KBM-7 (cell line): ENCODE measurements around the gene PARD3.
A peak's percentile ranks its signal among the peaks of the same experiment; 100 is the strongest.
"Not testable (repeated sequence)": the region's sequence is repeated elsewhere in the genome, so short reads cannot be mapped to it uniquely, and the experiment has no call there.

ENCODE experiments used
- DNase-seq: peaks from one replicate; pipeline ENCODE4 v3.0.0-alpha.2; 2015
- in situ Hi-C: fragments of 300-500 bp; cut with MboI; formaldehyde crosslinking; loops from 2 replicates; pipeline ENCODE4 v1.14.3; 2020; ENCODE audit warnings: low sequenced_read_pairs, low pct_unique_long_range_greater_than_20kb, mixed read lengths

Gene PARD3

GRCh38 chr10:34808336-34808735, 6.8 kb downstream of the PARD3 start:
- in situ Hi-C loops = no loop called here
- DNase-seq = no peak

DNA sequence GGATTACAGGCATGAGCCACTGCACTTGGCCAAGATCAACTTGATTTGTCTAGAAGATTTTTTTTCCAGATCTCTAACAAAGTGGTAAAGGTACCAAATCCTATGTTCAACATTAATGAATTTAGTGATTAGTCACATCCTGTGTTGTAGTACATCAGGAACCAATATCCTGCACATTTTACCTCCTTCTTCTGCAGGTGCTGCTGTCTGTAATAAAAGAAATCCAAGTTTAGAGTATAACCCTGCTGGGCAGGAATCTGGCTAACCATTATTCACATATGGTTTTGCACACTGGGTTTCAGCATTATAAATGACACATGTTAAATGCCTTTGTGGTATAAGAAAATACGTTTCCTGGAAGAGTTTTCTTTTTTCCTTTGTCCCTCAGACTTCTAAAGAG, 10.8 kb downstream of the PARD3 start:
- DNase-seq = no peak
- in situ Hi-C loops = no loop called here

- in situ Hi-C loops = no loop called here
- DNase-seq = no peak
These were observed 12.4 kb downstream of the PARD3 start for GRCh38 chr10:34802692-34803091.

- in situ Hi-C loops = no loop called here
- no peak for DNase-seq
These were observed 13.9 kb downstream of the PARD3 start for GRCh38 chr10:34801097-34801733.

GRCh38 chr10:34800624-34801023, 14.5 kb downstream of the PARD3 start:
- in situ Hi-C loops = no loop called here
- DNase-seq = no peak

GRCh38 chr10:34798654-34799053, 16.4 kb downstream of the PARD3 start:
- DNase-seq = no peak
- in situ Hi-C loops = no loop called here

- DNase-seq = no peak
- in situ Hi-C loops = no loop called here
These were observed 17.9 kb downstream of the PARD3 start for GRCh38 chr10:34797155-34797554.

- no peak for DNase-seq
- in situ Hi-C loops = no loop called here
These were observed 19.0 kb downstream of the PARD3 start for GRCh38 chr10:34796133-34796532.

DNA sequence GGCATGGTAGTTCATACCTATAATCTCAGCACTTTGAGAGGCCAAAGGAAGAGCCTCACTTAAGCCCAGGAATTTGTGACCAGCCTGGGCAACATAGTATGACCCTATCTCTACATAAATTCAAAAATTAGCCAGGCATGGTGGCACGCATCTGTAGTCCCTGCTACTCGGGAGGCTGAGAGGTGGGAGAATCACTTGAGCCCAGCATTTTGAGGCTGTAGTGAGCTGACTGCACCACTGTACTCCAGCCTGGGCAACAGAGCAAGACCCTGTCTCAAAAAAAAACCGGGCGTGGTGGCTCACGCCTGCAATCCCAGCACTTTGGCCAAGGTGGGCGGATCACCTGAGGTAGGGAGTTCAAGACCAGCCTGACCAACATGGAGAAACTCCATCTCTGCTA, 19.8 kb downstream of the PARD3 start:
- DNase-seq = no peak
- in situ Hi-C loops = no loop called here

DNA sequence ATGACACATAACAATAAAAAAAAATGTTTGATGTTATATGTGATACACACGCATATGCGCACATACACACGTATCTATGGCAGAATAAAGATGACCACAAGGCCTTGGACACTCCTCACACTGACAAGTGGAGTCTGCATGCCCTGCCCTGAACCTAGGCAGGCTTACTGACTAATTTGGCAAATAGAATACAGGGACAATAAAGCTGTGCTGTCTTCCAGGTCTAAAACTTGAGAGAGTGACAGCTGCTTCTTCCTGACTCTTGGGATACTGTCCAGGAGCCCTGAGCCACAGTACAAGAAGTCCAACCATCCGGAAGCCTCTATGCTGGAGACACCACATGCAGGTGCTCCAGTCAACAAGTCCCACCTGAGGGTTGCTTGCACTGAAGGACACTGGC, 20.3 kb downstream of the PARD3 start:
- no peak for DNase-seq
- in situ Hi-C loops = no loop called here

- in situ Hi-C loops, DNase-seq: not testable (repeated sequence)
These were observed 21.5 kb downstream of the PARD3 start for GRCh38 chr10:34793581-34793980.

DNA sequence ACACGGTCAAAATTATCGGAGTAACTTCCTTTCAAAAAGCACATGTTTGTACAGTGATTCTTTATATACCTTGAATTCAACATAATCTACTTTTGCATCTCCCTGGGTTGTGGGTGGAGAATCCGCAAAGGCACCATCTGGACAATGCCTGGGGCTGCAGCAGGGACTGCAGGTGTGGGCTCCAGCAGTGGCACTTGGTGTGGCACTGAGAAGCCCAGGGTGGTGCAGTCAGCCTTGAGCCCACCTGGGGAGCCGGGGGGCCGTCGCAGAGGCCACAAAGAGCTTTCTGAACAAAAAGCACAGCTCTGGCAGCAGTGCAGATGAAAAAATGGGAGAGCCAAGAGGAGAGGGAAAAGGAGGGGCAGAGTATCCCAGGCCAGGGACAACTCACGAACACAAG, 22.2 kb downstream of the PARD3 start:
- DNase-seq = no peak
- in situ Hi-C loops = no loop called here

- in situ Hi-C loops = no loop called here
- no peak for DNase-seq
These were observed 23.1 kb downstream of the PARD3 start for GRCh38 chr10:34791947-34792346.

DNA sequence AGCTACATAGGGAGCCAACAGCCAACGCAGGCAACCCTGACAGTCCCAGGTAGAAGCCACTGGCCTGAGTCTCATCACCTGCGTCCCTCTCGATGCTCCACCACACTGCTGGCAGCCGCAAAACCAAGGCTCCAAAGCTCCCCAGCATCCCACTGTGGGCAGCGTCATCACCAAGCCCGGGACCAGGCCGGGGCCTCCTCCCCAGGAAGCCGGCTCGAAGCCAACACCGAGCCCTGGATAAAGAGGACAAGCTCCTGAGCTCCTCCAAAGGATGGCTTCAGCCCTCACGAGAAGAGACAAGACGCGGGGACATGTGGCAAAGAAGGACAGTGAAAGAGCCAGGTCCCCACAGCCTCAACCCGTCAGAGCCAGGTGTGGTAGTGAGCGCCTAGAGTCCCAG, 23.9 kb downstream of the PARD3 start:
- in situ Hi-C loops = no loop called here
- no peak for DNase-seq

DNA sequence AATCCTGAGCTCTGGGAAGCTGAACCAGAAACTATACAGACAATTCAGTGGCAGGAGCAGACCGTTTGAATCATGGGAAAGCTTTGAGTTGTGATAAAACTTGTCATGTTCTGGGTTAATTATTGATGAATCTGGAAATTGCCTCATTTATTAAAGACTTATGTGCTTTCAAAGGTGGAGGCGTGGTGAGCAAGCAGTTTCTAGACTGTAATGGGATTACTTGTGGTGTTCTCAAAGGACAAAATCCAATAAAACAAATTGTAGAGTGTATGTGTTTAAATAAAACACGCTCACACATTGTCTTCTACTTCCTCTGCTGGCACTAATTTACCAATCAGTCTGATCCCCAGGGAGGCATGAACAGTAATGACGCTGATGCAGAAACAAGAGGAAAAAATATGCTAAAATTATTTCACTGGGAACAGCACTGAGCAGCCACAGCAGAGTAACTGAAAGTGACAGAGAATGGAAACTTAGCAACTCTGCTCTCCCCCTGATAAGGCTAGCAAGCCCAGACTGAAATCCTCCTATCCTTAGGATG, 25.1 kb downstream of the PARD3 start:
- in situ Hi-C loops = no loop called here
- no peak for DNase-seq

- no peak for DNase-seq
- in situ Hi-C loops = no loop called here
These were observed 28.6 kb downstream of the PARD3 start for GRCh38 chr10:34786464-34786863.

- no peak for DNase-seq
- in situ Hi-C loops = no loop called here
These were observed 33.4 kb downstream of the PARD3 start for GRCh38 chr10:34781711-34782110.

- DNase-seq = peak; percentile 64
- in situ Hi-C loops = no loop called here
These were observed 34.2 kb downstream of the PARD3 start for GRCh38 chr10:34780818-34781380.

DNA sequence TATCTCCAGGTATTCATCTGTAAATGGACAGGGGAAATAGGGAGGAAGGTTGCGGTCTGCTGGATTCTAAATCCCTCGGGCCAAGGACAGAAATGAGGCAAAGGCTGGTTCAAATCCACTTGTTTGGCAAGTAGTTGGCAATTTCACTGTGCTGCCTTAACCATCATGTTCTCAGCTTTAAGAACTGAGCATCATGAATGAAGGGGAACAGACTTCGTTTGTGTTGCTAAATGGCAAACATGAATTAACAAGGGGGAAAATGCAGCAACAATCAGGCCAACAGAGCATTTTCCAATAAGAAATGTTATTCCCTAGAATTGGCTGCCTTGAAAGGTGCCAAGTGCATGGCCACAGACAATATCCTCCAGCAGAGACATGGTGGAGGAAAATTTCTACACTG, 36.9 kb downstream of the PARD3 start:
- DNase-seq = no peak
- in situ Hi-C loops = no loop called here

DNA sequence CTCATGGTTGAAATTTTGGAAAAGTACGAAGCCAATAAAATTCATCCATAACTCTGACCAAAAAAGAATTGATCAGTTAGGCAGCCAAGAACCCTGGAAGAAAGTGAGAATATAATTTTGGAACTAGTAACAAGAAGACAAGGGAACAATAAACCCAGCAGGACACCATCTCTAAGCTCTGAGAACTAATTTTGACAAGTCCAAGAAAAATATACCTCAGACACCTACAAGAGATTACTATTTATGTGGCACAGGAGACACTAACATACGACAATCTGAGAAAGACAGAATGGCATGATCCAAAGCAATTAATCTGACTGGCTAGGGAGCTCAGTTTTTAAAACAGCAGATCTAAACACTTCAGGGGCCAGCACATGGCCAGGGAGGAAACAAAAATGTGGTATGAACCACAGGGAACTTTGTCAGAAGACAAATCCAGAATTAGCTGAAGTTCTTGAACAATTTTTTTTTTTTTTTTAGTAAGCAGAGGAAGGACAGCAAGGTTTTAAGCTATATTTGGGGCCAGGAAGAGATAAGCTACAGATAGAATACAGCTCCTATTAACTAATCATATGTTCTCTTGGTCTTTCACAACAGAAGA, 38.9 kb downstream of the PARD3 start:
- in situ Hi-C loops = no loop called here
- DNase-seq = no peak
